SK-N-SH (cell line): ENCODE data around the gene KCTD7. TPM values are rescaled to one million over a fixed set of nuclear protein-coding genes. Genes with fewer than 3 reads are reported as not detected.
A peak's percentile ranks its signal among the peaks of the same experiment; 100 is the strongest.
"Not testable (repeated sequence)": the region's sequence is repeated elsewhere in the genome, so short reads cannot be mapped to it uniquely, and the experiment has no call there.

ENCODE experiments used
- CTCF ChIA-PET: fragments of 300-600, 350-600 bp; formaldehyde crosslinking; extraction: SDS; loops from one replicate; lab custom pipeline; 2021; lab: Yijun Ruan, JAX
- POLR2A ChIA-PET: fragments of 350-600 bp; sonication (Branson Sonifier 250); formaldehyde crosslinking; extraction: SDS; loops from one replicate; lab custom pipeline; 2020; ENCODE audit warnings: antibody characterized with exemption, inconsistent platforms; lab: Yijun Ruan, JAX
- DNase-seq: peaks from one replicate; pipeline ENCODE4 v3.0.0; 2012
- H2AFZ ChIP-seq: fragments of 200-600 bp; sonication (generic); 2 replicates; pipeline ENCODE4 v1.8.1; 2016; ENCODE audit warnings: antibody characterized with exemption, mild to moderate bottlenecking, low read depth
- H3F3A ChIP-seq: fragments of 200-600 bp; sonication (generic); replicated peaks from 2 replicates; pipeline ENCODE3; 2016; ENCODE audit warnings: antibody characterized with exemption, mild to moderate bottlenecking; ENCODE audit not compliant: insufficient read depth
- H3K27ac ChIP-seq, 2 experiments: fragments of 200-500 bp in 1 of 2; fragments of 200-600 bp in 1 of 2; sonication (Bioruptor generic) in 1 of 2; sonication (generic), shearing (Covaris generic) in 1 of 2; 2 replicates each; pipeline versions ENCODE4 v1.5.1 to v1.6.1; 2014 to 2016; ENCODE audit warnings: low read depth in 2 of 2, inconsistent platforms in 1 of 2, low read length in 1 of 2, mild to moderate bottlenecking in 1 of 2, mixed read lengths in 1 of 2
- H3K27me3 ChIP-seq: fragments of 200-600 bp; sonication (generic), shearing (Covaris generic); 2 replicates; pipeline ENCODE4 v1.6.1; 2016; ENCODE audit warnings: mixed run types; ENCODE audit not compliant: insufficient read depth
- H3K36me3 ChIP-seq, 2 experiments: fragments of 200-500 bp in 1 of 2; fragments of 200-600 bp in 1 of 2; sonication (Bioruptor generic) in 1 of 2; sonication (generic) in 1 of 2; replicated peaks in 1 of 2; 2 replicates each; pipeline versions ENCODE3 to v1.5.1; 2014 to 2016; ENCODE audit warnings: low read length in 1 of 2, mild to moderate bottlenecking in 1 of 2; ENCODE audit not compliant: insufficient read depth in 2 of 2, control insufficient read depth in 1 of 2
- H3K4me1 ChIP-seq, 2 experiments: fragments of 200-500 bp in 1 of 2; fragments of 200-600 bp in 1 of 2; sonication (Bioruptor generic) in 1 of 2; sonication (generic), shearing (Covaris generic) in 1 of 2; 2 replicates each; pipeline versions ENCODE4 v1.5.1 to v1.6.1; 2014 to 2016; ENCODE audit warnings: low read depth in 1 of 2, low read length in 1 of 2, mixed run types in 1 of 2; ENCODE audit not compliant: insufficient read depth in 2 of 2, control insufficient read depth in 1 of 2
- H3K4me2 ChIP-seq: fragments of 200-600 bp; sonication (generic), shearing (Covaris generic); 2 replicates; pipeline ENCODE4 v1.6.1; 2017; ENCODE audit warnings: mixed run types
- H3K4me3 ChIP-seq, 2 experiments: fragments of 200-500 bp in 1 of 2; fragments of 200-600 bp in 1 of 2; sonication (Bioruptor generic) in 1 of 2; sonication (generic), shearing (Covaris generic) in 1 of 2; 2 replicates each; pipeline versions ENCODE4 v1.5.1 to v1.8.1; 2014 to 2016; ENCODE audit warnings: low read depth in 2 of 2, inconsistent platforms in 1 of 2, low read length in 1 of 2, mild to moderate bottlenecking in 1 of 2, mixed read lengths in 1 of 2, moderate library complexity in 1 of 2
- H3K79me2 ChIP-seq: fragments of 200-600 bp; sonication (generic); 2 replicates; pipeline ENCODE4 v1.8.1; 2017; ENCODE audit warnings: mild to moderate bottlenecking; ENCODE audit not compliant: insufficient read depth
- H3K9ac ChIP-seq: fragments of 200-600 bp; sonication (generic); 2 replicates; pipeline ENCODE4 v1.6.1; 2017; ENCODE audit warnings: mixed run types
- H3K9me2 ChIP-seq: fragments of 200-600 bp; sonication (generic); 2 replicates; pipeline ENCODE4 v1.6.1; 2017; ENCODE audit warnings: mixed run types
- H3K9me3 ChIP-seq: fragments of 200-600 bp; sonication (generic); 2 replicates; pipeline ENCODE4 v1.6.1; 2017; ENCODE audit warnings: mixed run types, mild to moderate bottlenecking, moderate library complexity
- H4K20me1 ChIP-seq: fragments of 200-600 bp; sonication (generic); 2 replicates; pipeline ENCODE4 v1.6.1; 2017; ENCODE audit warnings: mild to moderate bottlenecking, mixed run types; ENCODE audit not compliant: insufficient read depth
- TAF1 ChIP-seq: IDR thresholded peaks from 2 replicates; pipeline ENCODE4 v1.6.1; 2012; ENCODE audit warnings: low read depth, mild to moderate bottlenecking, low read length, moderate library complexity, borderline replicate concordance
- WGBS: methylation state at CpG from one replicate; pipeline ENCODE4 v1.1.6; 2017; ENCODE audit warnings: low lambda C conversion rate; 5-methylcytosine and 5-hydroxymethylcytosine counted together
- polyA plus RNA-seq, 3 experiments: library from polyadenylated mRNA; depleted of rRNA; stranded (reverse); fragments of >200 nt; gene quantifications; 2 replicates each; pipeline ENCODE4 v1.2.3, GENCODE V29; 2012
- TF ChIP-seq, protein P1 (sequence below): fragments of 200-600 bp; sonication (generic); IDR thresholded peaks from 2 replicates; pipeline ENCODE4 v1.6.1; 2017; ENCODE audit warnings: antibody characterized with exemption, mild to moderate bottlenecking, moderate library complexity
- TF ChIP-seq, protein P2 (sequence below): fragments of 150-350 bp; IDR thresholded peaks from 2 replicates; pipeline ENCODE4 v1.6.1; 2016; ENCODE audit warnings: mild to moderate bottlenecking, low read depth, low read length

KCTD7 gene
- polyA plus RNA-seq, 1 of the 3 experiments (the other 2 are of a cell fraction): 19.5 TPM

GRCh38 chr7:66619341-66619948 lies 9.2 kb upstream of the KCTD7 start:
- H3K9me2 ChIP-seq, CTCF ChIA-PET, H4K20me1 ChIP-seq, H3K27me3 ChIP-seq, H3K79me2 ChIP-seq, H3K4me3 ChIP-seq, H3K36me3 ChIP-seq, H3K9me3 ChIP-seq, H2AFZ ChIP-seq, DNase-seq, H3K4me2 ChIP-seq, H3K27ac ChIP-seq: not testable (repeated sequence)
- POLR2A ChIA-PET: interaction anchor here (1.2 kb wide), 1 partner anchor 9 kb away, joined by 6 read pairs; the partner anchor contains the start of gene KCTD7
- WGBS: 69% methylated on average over 4 of the region's 4 CpGs
- TF ChIP-seq, protein P1, sequence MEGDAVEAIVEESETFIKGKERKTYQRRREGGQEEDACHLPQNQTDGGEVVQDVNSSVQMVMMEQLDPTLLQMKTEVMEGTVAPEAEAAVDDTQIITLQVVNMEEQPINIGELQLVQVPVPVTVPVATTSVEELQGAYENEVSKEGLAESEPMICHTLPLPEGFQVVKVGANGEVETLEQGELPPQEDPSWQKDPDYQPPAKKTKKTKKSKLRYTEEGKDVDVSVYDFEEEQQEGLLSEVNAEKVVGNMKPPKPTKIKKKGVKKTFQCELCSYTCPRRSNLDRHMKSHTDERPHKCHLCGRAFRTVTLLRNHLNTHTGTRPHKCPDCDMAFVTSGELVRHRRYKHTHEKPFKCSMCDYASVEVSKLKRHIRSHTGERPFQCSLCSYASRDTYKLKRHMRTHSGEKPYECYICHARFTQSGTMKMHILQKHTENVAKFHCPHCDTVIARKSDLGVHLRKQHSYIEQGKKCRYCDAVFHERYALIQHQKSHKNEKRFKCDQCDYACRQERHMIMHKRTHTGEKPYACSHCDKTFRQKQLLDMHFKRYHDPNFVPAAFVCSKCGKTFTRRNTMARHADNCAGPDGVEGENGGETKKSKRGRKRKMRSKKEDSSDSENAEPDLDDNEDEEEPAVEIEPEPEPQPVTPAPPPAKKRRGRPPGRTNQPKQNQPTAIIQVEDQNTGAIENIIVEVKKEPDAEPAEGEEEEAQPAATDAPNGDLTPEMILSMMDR: 0 out of 2 replicates have a peak, but pooled peaks have one; percentile 7
- TF ChIP-seq, all 33 proteins: peak for 1; not testable (repeated sequence) for 32
- not testable (repeated sequence) for H3F3A ChIP-seq, H3K4me1 ChIP-seq, H3K9ac ChIP-seq

DNA sequence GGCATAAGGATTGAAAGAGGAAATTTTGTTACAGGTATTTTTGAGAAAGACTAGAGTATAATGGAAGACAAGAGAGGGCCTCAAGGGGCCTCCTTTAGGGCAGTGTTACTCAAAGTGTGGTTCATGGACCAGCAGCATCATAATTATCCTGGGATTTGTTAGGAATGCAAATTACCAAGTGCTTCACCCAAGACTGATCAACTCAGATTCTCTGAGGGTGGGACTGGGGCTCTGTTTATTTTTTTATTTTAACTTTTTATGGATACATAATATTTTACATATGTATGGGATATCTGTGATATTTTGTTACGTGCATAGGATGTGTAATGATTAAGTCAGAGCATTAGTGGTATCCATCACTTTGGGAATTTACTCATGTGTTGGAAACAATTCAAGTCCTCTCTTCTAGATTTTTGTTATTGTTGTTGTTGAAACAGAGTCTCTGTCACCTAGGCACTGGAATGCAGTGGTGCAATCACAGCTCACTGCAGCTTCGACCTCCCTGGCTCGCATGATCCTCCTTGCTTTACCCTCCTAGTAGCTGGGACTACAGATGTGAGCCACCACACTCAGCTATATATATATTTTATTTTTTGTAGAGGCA lies 2.2 kb upstream of the KCTD7 start:
- CTCF ChIA-PET: interaction anchor here (1.0 to 3.3 kb wide), 3 partner anchors 10 to 595 kb away, joined by 3 to 16 read pairs (median 3); no protein-coding TSS in a partner anchor
- TF ChIP-seq, protein P2, sequence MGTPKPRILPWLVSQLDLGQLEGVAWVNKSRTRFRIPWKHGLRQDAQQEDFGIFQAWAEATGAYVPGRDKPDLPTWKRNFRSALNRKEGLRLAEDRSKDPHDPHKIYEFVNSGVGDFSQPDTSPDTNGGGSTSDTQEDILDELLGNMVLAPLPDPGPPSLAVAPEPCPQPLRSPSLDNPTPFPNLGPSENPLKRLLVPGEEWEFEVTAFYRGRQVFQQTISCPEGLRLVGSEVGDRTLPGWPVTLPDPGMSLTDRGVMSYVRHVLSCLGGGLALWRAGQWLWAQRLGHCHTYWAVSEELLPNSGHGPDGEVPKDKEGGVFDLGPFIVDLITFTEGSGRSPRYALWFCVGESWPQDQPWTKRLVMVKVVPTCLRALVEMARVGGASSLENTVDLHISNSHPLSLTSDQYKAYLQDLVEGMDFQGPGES: no peak
- TF ChIP-seq TAF1: no peak
- TF ChIP-seq, all 33 proteins: peak for 0
- Histone ChIP-seq H3K27ac (peak overlapping the region; percentile 2 to 90; a peak in 3 of 4 replicates), H3K9me3 (no peaks in the 10 kb centered on the region), H3K79me2 (peaks cover 20% of the 10 kb centered on the region), H3K4me3 (no peak overlapping the region), H3K4me2 (0 out of 2 replicates have a peak overlapping the region, but pooled peaks have one; percentile 88), H2AFZ (peak overlapping the region; percentile 89; the same call in 1 of the 2 replicates), H3F3A (peaks cover 19% of the 10 kb centered on the region), H3K9me2 (no peaks in the 10 kb centered on the region), H3K27me3 (no peaks in the 10 kb centered on the region), H3K36me3 (no peaks in the 10 kb centered on the region), H3K4me1 (peaks cover 0 to 15% of the 10 kb centered on the region in 2 experiments; a peak in 1 of 4 replicates), H4K20me1 (no peaks in the 10 kb centered on the region), H3K9ac (no peak overlapping the region)
- 51% methylated on average over 3 of the region's 3 CpGs for WGBS
- no peak for DNase-seq
- POLR2A ChIA-PET: interaction anchor here (0.6 to 0.7 kb wide), 2 partner anchors 17 to 599 kb away, joined by 3 read pairs; no protein-coding TSS in a partner anchor
